RKO (cell line): ENCODE data around the gene PLEKHH2.
"Not testable (repeated sequence)": the region's sequence is repeated elsewhere in the genome, so short reads cannot be mapped to it uniquely, and the experiment has no call there.

Experiments
- DNase-seq: peaks from one replicate; pipeline ENCODE4 v3.0.0-alpha.2; 2016; ENCODE audit warnings: low spot score

The PLEKHH2 gene

GRCh38 chr2:43636621-43637020, 439 bp upstream of the PLEKHH2 start:
- no peak for DNase-seq

GRCh38 chr2:43642363-43642762, 5.3 kb downstream of the PLEKHH2 start:
- no peak for DNase-seq

- DNase-seq = no peak
These were observed 6.6 kb downstream of the PLEKHH2 start for GRCh38 chr2:43643680-43644079.

GRCh38 chr2:43648994-43649701, 12.1 kb downstream of the PLEKHH2 start:
- no peak for DNase-seq

GRCh38 chr2:43653506-43653905, 16.4 kb downstream of the PLEKHH2 start:
- DNase-seq = no peak

- DNase-seq = no peak
These were observed 20.2 kb downstream of the PLEKHH2 start for GRCh38 chr2:43657241-43657640.

- no peak for DNase-seq
These were observed 38.7 kb downstream of the PLEKHH2 start for GRCh38 chr2:43675646-43676321.

- DNase-seq = no peak
These were observed 39.4 kb downstream of the PLEKHH2 start, which contains the start of gene C1GALT1C1L for GRCh38 chr2:43676322-43677050. Gene C1GALT1C1L, minus strand, starts transcription at chr2:43676429. Its CDS starts 107 bp downstream, at chr2:43676322.

GRCh38 chr2:43677783-43678182, 40.7 kb downstream of the PLEKHH2 start:
- not testable (repeated sequence) for DNase-seq

GRCh38 chr2:43685357-43685756, 48.3 kb downstream of the PLEKHH2 start:
- no peak for DNase-seq

- DNase-seq = no peak
These were observed 52.9 kb downstream of the PLEKHH2 start for GRCh38 chr2:43689999-43690398.

- no peak for DNase-seq
These were observed 55.5 kb downstream of the PLEKHH2 start for GRCh38 chr2:43692428-43692994.

- not testable (repeated sequence) for DNase-seq
These were observed 61.1 kb downstream of the PLEKHH2 start for GRCh38 chr2:43698140-43698539.

GRCh38 chr2:43699761-43700160, 62.7 kb downstream of the PLEKHH2 start:
- no peak for DNase-seq

GRCh38 chr2:43701111-43701510, 64.1 kb downstream of the PLEKHH2 start:
- DNase-seq = no peak

GRCh38 chr2:43707255-43708015, 70.4 kb downstream of the PLEKHH2 start:
- peak; percentile 37 for DNase-seq

- no peak for DNase-seq
These were observed 71.1 kb downstream of the PLEKHH2 start for GRCh38 chr2:43708178-43708577.

GRCh38 chr2:43708891-43709290, 71.8 kb downstream of the PLEKHH2 start:
- DNase-seq = no peak

- DNase-seq = no peak
These were observed 73.8 kb downstream of the PLEKHH2 start for GRCh38 chr2:43710866-43711265.

GRCh38 chr2:43714164-43714563, 77.1 kb downstream of the PLEKHH2 start:
- peak; percentile 35 for DNase-seq

- no peak for DNase-seq
These were observed 78.4 kb downstream of the PLEKHH2 start for GRCh38 chr2:43715300-43716098.
